Liver (tissue), 3 donors: Measurements from ENCODE around the gene EPB41L4B.

Source experiments
- GABPA ChIP-seq, 2 donors: IDR thresholded peaks in 1 of 2; conservative IDR thresholded peaks in 1 of 2; 2 replicates each; pipeline ENCODE4 v1.6.1; 2016; ENCODE audit warnings: antibody characterized with exemption in 2 of 2, mild to moderate bottlenecking in 1 of 2, moderate library complexity in 1 of 2
- JUND ChIP-seq, 2 donors: IDR thresholded peaks; 2 replicates each; pipeline ENCODE4 v1.6.1; 2016; ENCODE audit warnings: antibody characterized with exemption in 2 of 2
- NR2F2 ChIP-seq: IDR thresholded peaks from 2 replicates; pipeline ENCODE4 v1.6.1; 2016; ENCODE audit warnings: antibody characterized with exemption
- RAD21 ChIP-seq, 2 donors: IDR thresholded peaks; 2 replicates each; pipeline ENCODE4 v1.6.1; 2016; ENCODE audit warnings: antibody characterized with exemption in 2 of 2, mild to moderate bottlenecking in 2 of 2
- TF ChIP-seq, protein P1 (sequence below): fragments of 150-350 bp; IDR thresholded peaks from 2 replicates; pipeline ENCODE4 v1.5.1; 2017; ENCODE audit warnings: improper control_type of control experiment, low read depth, low read length; ENCODE audit not compliant: missing input control
- TF ChIP-seq, protein P2 (sequence below): IDR thresholded peaks from 2 replicates; pipeline ENCODE4 v1.6.1; 2016; ENCODE audit warnings: antibody characterized with exemption, mild to moderate bottlenecking
- donor health status: healthy.
- donor health status: healthy.

DNA sequence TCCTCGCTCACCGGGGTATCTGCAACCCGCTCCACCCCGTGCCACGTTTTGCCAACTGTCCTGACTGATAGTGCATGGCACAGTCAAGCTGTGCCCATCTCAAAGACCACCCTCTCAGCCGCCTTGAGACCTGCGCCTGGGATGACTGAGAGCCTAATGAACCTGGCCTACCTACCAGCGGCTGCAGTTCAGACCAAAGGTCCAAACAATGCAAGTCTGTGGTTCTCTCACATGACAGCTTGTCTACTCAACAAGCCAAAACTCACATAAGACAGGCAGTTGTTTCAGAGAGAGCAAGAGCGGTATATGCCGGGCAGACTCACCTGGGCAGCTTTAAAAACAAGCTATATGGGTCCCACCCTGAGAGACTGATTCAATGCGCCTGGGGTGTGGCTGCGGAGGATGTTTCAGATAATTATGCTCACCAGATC is 70.5 kb downstream of the EPB41L4B start:
- TF ChIP-seq, protein P1, sequence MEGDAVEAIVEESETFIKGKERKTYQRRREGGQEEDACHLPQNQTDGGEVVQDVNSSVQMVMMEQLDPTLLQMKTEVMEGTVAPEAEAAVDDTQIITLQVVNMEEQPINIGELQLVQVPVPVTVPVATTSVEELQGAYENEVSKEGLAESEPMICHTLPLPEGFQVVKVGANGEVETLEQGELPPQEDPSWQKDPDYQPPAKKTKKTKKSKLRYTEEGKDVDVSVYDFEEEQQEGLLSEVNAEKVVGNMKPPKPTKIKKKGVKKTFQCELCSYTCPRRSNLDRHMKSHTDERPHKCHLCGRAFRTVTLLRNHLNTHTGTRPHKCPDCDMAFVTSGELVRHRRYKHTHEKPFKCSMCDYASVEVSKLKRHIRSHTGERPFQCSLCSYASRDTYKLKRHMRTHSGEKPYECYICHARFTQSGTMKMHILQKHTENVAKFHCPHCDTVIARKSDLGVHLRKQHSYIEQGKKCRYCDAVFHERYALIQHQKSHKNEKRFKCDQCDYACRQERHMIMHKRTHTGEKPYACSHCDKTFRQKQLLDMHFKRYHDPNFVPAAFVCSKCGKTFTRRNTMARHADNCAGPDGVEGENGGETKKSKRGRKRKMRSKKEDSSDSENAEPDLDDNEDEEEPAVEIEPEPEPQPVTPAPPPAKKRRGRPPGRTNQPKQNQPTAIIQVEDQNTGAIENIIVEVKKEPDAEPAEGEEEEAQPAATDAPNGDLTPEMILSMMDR, result no peak
- TF ChIP-seq JUND (IDR thresholded peaks at IDR 0.05), result no peak
- no peak for TF ChIP-seq GABPA (IDR thresholded peaks at IDR 0.05 in 1 of 2, conservative IDR thresholded peaks at IDR 0.05 in 1 of 2)
- TF ChIP-seq, protein P2, sequence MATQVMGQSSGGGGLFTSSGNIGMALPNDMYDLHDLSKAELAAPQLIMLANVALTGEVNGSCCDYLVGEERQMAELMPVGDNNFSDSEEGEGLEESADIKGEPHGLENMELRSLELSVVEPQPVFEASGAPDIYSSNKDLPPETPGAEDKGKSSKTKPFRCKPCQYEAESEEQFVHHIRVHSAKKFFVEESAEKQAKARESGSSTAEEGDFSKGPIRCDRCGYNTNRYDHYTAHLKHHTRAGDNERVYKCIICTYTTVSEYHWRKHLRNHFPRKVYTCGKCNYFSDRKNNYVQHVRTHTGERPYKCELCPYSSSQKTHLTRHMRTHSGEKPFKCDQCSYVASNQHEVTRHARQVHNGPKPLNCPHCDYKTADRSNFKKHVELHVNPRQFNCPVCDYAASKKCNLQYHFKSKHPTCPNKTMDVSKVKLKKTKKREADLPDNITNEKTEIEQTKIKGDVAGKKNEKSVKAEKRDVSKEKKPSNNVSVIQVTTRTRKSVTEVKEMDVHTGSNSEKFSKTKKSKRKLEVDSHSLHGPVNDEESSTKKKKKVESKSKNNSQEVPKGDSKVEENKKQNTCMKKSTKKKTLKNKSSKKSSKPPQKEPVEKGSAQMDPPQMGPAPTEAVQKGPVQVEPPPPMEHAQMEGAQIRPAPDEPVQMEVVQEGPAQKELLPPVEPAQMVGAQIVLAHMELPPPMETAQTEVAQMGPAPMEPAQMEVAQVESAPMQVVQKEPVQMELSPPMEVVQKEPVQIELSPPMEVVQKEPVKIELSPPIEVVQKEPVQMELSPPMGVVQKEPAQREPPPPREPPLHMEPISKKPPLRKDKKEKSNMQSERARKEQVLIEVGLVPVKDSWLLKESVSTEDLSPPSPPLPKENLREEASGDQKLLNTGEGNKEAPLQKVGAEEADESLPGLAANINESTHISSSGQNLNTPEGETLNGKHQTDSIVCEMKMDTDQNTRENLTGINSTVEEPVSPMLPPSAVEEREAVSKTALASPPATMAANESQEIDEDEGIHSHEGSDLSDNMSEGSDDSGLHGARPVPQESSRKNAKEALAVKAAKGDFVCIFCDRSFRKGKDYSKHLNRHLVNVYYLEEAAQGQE, result no peak
- no peak for TF ChIP-seq RAD21 (IDR thresholded peaks at IDR 0.05)
- TF ChIP-seq NR2F2, result no peak
